IMR-90 (cell line): Measurements from ENCODE around the gene DARS1.

Experiments
- BHLHE40 ChIP-seq: fragments of 150-350 bp; IDR thresholded peaks from 2 replicates; pipeline ENCODE4 v1.6.1; 2016; ENCODE audit warnings: mild to moderate bottlenecking, low read depth, low read length
- CTCF ChIP-seq: conservative IDR thresholded peaks from 2 replicates; pipeline ENCODE4 v1.5.1; 2012; ENCODE audit warnings: mild to moderate bottlenecking, low read depth, low read length, improper control_type of control experiment
- ELK1 ChIP-seq: fragments of 150-350 bp; IDR thresholded peaks from 2 replicates; pipeline ENCODE4 v1.6.1; 2016; ENCODE audit warnings: low read depth, mild to moderate bottlenecking, low read length, moderate library complexity, borderline replicate concordance
- MXI1 ChIP-seq: IDR thresholded peaks from 2 replicates; pipeline ENCODE4 v1.6.1; 2012; ENCODE audit warnings: low read depth, mild to moderate bottlenecking, low read length, moderate library complexity, borderline replicate concordance
- POLR2A ChIP-seq: IDR thresholded peaks from 2 replicates; pipeline ENCODE4 v1.6.1; 2012; ENCODE audit warnings: mild to moderate bottlenecking, low read depth, low read length
- RCOR1 ChIP-seq: IDR thresholded peaks from 2 replicates; pipeline ENCODE4 v1.6.1; 2012; ENCODE audit warnings: mild to moderate bottlenecking, low read length, improper control_type of control experiment; ENCODE audit not compliant: insufficient replicate concordance
- USF2 ChIP-seq: fragments of 150-350 bp; IDR thresholded peaks from 2 replicates; pipeline ENCODE4 v1.6.1; 2017; ENCODE audit warnings: mild to moderate bottlenecking, antibody characterized with exemption, low read length, low read depth

GRCh38 chr2:136008205-136008865, 22.9 kb upstream of the DARS1 start:
- TF ChIP-seq CTCF (no peak), RCOR1 (no peak), USF2 (no peak), BHLHE40 (no peak), POLR2A (no peak), ELK1 (no peak), MXI1 (no peak)
